Cerebellar cortex (tissue), 1 donor: Measurements from ENCODE around the gene PTPRG.

ENCODE experiments used
- DNase-seq: peaks from one replicate; pipeline ENCODE4 v3.0.0-alpha.2; 2015; ENCODE audit warnings: low spot score

Gene PTPRG

DNA sequence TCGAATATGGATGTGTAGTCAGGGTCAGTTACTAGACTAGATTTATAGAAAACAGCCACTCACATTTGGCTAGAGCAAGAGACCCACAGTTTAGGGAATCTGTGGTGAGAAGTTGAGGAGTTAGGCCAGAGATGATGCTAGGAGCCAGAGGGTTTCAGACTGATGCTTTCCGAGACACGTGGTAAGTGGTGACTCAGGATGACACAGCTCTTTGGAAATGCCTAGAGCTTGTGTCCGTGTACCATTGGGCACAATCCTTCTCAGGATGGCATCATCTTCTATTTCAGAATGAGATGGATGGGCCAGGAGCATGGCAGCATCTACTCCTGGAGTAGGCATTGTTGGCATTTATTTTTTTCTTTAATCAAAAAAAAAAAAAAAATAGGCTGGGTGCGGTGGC, 28.5 kb downstream of the PTPRG start:
- no peak for DNase-seq

DNA sequence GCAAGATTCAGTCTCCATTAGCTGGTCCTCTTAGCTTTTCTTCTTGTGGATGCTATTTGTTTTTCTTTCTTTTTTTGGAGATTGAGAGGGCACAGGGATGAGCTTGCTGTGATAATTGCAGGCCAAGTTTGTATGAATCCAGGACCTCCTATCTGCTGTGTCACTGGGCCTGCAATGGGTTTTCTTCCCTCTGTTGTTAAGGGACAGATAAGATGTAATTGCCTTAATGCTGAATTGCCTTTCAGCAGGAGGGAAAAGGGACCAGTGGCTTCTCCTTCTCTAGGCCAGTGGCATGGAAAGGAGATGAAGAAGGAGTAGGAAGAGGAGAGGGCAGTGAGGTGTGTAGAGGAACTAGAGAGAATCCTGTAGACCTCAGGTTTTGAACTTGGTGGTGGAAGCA, 29.9 kb downstream of the PTPRG start:
- DNase-seq: no peak

DNA sequence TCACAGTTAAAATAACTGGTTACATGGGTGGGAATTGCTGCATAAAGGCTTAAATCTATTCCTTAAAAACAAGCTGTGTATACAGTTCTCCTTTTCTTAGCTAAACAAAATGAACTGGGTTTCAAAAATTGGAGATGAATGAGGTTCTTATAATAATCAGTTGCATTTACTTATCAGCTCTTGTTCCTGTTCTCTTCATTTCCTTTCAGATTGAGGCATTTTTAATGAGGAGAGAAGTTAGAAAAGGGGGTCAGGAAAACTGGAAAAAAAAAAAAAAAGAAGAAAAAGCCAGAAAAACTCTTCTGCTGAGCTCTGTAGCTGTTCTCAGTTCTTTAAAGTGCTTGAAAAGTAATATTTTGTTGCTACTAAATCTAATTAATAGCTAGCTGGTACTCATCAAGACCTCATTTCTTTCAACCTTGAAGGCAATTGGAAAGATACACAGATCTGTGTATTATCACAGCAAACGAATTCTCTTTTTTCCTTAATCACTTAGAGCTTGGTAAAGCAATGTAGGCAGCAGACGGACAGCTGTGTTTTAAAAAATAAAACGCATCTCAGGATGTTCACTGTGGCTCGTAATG, 32.2 kb downstream of the PTPRG start:
- DNase-seq: no peak

DNA sequence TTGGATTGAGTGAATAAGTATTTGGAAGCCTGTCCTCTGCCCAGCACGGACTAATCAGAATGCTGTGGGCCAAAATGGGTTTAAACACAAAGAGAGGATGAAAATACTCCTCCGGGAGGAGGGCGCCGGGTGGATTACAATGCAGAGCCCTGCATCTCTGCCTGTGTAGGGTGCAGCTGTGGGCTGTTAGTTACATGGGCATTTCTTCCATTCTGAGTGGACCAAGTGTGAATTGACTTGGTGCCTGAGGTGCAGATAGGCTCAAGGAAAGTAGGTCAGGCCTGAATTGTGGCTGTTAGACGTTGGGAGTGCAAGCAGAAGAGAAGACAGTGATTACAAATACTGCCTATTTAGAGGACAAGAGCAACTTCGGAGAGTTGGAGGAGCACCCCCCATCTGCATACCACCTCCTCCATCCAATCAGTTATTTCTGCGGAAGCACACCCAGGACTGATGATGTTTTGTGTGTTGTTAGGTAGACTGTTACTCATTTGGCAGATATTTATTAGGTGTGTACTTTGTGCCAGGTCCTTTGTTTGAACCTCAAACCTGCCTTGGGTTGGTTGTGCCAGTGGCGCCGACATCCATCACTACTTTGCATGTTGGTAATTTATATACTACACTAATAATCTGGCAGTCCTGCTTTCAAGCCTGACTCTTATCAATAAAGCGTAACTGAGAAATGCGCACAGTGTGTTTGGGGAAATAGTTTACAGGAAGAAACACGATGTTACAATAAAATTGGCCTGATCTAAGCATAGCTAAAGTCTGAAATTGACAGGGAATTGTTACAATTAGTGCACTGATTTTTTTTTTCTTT, 33.0 kb downstream of the PTPRG start:
- DNase-seq: peak; percentile 64

DNA sequence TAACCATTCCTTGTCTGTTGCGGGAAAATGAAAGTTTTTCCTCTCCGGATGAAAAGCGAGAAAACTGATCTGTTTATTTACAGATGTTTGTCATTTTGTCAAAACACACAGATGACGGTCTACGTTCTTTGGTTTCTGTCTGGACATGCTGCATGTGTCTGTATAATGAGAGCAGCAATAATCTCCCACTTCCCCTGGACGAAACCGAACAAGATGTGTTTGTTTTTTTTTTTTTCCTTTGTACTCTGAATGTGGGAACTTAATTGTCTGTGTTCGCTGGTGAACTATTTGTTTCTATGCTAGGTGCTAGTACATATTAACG, 33.6 kb downstream of the PTPRG start:
- no peak for DNase-seq

DNA sequence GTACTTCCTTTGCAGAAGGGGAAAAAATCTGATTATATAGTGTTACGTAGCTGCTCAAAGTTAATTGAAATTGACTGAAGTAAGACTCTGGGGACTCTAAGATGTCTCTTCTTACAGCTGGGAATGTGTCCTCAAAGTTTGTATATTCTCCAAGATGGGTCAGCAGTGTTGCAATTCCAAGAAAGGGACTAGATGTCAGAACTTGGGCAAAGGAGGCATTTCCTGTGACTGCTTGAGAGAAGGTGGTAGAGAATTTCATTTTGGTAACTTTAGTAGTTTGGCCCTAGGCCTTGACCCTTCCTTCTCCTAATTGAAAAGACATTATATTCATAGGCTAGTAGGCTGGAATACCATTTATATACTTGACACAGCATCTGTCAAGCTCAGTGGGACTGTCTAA, 33.9 kb downstream of the PTPRG start:
- DNase-seq: no peak

DNA sequence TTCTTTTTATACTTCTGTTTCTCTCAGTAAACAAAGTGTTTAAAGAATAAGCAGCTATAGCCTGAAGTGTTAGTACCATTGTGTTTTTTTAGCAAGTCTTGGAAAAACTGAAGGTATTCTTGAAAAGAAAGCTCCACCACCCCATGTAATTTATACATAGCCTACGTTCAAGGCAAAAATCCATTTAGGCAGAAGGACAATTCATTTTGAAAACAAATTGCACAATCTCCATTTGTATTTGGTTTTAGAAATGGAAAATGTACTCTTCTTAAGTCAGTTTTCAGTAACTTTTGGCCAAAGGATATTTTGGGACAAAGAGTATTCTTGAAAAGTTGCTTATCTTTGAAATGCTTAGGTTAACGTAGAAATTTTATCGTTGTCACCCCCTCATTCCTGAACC, 34.5 kb downstream of the PTPRG start:
- DNase-seq: no peak

DNA sequence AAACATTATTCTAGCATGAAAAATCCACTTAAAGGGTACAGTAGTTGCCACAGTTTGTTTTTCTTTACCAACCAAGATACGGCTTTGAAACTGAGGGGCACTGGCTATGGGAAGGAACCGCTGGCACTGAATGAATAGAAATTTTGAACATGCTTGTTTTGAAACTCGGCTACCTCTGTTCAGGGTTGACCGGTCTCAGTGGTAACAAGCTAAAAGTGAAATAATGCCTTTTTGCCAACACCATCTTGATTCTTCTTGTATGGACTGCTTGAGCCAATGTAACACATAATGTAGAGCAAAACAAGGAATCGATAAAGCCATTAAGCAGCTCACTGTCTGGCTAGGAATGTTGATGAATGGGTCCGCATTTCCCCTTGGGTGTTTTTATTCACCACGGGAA, 36.5 kb downstream of the PTPRG start:
- no peak for DNase-seq

DNA sequence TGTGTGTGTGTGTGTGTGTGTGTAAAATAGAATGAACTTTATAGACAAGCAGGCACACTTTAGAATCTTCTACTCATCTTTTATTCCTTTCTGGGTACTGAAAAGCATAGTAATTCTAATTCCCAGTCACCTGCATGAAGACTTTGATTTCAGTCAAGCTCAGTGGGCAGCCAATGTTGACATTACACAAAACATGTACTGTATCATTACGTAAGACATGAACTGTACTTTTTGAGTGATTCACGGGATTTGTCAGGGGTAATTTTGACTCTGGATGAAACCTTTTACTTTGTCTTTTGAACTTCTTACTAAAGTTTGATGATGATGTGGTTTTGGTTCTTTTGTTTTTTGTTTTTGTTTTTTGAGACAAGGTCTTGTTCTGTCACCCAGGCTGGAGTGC, 38.8 kb downstream of the PTPRG start:
- no peak for DNase-seq

DNA sequence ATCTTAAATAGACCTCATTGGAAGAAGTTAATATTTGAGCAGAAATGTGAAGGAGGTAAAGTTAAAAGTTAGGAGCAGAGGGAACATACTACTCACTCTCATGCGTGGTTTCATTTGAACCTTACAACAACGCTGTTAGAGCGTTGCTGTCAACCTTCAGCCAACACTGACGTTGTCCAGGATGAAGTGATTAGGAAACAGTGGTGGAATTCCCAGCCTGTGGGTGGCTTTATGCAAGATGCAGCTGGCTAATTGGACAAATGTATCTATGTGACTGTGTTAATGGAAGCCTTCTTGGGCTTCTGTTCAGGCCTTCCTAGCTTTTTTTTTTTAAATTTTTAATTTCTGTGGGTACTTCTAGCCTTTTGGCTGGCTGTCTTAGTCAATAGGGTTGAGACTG, 40.5 kb downstream of the PTPRG start:
- DNase-seq: no peak

DNA sequence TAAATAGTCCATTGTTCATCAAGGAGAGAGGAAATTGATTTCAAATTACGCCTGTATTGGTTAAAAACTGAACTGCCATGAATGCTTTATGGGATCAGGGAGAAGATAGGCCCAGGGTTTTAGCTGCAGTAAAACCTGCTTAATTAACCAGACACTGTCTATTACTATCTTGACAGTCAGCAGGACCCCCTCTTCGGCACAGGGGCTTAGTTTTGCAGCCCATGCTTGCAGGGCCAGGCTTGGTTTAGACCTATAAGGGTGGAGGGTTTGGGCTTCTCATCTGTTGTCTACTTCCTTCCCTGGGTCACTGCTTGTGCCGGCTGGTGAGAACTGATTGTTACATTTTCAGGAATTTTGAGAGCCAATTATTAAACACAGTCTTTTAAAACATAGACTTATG, 41.1 kb downstream of the PTPRG start:
- no peak for DNase-seq

DNA sequence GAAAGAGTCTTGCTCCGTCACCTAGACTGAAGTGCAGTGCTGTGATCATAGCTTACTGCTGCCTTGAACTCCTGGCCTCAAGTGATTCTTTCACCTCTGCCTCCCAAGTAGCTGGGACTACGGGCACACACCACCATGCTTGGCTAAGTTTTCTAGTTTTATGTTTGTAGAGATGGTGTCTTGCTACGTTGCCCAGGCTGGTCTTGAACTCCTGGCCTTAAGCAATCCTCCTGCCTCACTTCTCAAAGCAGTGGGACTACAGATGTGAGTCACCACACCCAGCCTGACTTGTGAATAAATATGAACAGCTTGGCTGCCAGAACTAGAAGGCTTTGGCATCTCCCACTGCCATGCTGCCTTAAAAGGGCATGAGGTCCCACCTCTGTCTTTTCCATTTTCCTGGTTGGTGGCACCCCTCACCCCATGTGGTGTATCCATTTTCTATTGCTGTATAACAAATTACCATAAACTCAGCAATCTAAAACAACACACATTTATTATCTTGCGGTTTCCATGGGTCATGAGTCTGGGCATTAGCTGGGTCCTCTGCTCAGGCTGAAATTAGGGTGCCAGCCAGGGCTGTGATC, 44.3 kb downstream of the PTPRG start:
- no peak for DNase-seq

DNA sequence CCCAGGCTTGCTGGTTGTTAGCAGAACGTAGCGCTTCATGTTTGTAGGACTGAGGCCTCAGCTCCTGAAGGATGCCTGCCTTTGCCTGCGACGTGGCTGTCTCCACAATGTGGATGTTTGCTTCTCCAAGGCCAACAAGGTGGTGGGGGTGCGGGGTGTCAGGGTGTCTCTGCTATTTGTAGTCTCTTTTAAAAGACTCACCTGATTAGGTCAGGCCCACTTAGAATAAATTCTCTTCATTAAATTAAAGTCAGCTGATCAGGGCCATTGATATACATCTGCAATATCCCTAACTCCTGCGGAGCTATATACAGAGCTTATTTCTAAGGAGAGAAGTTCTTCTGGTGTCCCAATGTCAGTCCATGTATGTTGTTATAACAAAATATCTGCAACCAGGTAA, 44.8 kb downstream of the PTPRG start:
- no peak for DNase-seq

DNA sequence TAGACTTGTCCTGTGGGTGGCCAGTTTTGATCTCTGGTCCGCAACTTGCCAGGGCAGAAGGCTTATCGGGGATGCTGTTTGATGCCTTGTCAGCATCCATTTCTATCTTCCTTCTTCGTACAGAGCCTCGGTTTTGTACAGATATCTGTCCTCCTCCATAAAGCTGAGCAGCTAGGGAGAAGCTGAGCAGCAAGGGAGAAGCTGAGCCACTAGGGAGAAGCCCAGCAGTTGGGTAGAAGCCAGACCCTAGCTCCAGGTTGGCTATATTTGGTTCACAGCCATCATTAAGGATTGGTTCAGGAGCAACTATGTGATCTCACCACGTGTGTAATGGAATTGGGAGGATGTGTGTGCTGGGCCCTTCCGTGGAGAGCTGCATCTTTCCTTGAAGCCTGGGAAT, 46.7 kb downstream of the PTPRG start:
- no peak for DNase-seq

DNA sequence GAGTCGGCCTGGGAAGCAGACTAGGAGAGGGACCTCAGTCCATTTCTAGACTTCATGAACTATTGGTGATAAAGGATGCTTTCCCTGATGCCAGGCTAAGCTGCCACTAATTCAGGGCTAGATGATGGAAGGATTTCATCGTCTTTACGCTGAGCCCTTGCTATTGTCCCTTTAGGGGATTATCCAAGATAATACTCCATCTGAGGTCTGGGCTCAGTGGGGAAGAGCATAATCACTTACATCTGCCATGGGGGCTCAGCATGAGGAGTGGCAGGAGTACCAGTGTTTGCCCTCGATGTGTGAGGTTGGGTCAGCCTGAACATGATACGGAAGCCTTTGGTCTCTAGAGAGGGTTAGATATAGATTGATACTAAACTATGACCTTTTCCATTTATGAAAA, 47.3 kb downstream of the PTPRG start:
- DNase-seq: no peak

DNA sequence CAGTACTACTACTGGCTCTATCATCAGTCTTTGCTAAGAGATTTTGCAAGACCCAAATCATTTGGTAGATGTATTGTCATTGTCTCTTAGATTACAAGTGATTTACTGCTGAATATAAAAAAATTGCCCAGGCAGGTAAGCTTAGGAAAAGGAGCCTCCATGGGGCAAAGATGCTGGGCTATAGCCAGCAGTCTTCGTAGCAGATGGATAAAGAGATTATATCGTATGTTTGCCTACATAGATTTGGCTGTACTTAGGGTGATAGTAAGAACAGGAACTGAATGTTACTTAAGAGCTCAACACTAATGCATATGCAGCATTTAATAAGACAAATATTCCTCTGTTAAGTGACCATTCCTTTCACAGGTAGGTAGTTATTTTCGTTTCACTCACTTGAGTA, 48.9 kb downstream of the PTPRG start:
- DNase-seq: no peak

DNA sequence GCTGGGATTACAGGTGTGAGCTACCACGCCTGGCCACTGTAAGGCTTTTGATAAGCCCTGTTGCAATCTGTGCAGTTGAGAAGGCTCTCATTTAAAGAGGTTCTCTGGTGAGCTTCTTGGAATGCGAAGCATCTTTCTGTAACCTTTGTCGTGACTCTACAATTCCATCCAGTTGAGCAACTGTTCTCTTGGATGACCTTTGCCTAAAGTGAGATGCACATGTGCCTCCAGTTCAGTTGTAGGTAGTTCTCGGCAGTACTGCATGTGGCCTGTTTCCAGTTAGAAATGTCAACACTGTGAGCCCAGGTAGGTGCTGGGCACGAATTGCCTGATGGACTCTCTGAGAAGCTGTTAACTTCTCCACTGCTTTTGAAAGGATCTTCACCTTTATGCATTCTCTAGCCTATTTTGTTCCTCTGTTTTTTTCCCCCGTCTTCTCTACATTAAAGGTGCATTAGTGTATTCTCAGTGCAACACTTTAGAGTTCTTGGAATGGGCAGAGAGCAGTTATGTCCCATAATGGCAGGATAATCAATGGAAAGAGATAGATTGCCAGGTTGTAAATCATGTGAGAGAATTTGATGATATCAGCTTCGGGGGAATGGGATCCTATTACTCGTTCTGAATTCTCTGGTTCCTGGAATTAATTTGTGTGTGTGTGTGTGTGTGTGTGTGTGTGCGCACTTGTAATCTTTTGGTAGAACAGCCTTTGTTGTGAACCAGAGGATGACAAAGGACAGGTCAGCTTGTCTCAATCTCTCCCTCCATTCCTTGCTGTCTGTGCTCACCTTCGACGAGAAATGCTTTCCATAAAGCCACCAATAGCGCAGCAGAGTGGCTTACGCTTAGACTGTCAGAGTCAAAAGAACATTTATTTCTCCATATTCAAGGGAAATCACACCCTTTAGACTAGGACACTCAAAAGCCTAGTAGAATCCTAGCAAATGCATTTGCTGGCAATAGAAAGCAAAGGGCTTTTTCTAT, 51.1 kb downstream of the PTPRG start:
- no peak for DNase-seq

DNA sequence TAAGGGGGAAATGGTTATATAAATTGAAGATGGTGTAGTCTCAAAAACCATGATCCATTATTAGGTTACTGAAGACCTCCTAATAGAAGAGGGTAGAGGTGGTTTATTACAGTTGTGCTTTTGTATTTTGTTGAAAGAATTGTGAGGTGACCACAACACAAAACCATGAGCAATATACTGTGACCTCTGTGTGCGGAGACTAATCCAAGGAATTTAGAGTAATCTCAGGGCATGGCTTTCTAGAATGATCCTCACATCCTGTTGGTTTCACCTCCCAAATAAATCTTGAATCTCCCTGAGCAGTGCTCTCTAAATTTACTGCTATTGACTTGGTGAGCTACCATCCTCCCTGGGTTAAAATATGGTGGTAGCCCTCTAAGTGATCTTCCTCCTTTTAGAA, 52.3 kb downstream of the PTPRG start:
- no peak for DNase-seq

DNA sequence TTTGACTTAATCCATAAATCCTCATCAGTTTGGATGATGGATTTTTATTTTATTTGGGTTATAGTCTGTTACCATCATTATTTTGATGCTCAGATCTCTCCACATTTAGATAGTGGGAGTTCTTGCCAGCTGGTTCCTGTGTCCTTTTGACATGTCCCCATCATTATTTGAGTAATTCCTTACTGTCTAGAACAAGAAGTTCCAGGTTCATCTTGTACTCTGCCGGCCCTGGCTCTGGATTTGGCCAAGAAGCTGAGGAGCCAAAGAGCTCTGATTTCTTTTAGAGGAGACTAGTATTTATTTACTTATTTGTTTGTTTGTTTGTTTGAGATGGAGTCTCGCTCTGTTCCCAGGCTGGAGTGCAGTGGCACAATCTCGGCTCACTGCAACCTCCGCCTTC, 54.3 kb downstream of the PTPRG start:
- DNase-seq: no peak

DNA sequence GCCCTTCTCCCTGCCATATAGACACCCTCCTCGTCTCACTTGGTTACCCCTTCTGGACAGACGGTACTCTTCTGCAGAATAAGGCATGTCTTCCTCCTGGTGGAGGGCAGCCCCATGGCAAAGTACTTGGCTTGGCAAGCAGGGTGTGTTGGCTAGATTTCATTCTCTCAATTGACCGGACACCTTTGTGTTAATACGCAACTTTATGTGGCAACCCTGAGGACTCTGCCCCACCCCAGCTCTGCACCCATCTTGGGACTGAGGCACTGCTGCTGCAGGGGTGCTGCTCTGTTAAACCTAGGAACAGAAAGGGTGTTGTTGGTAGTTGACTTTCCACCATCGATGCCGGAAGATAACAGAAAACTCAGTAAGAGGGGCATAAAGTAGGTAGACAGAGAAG, 55.2 kb downstream of the PTPRG start:
- DNase-seq: no peak

DNA sequence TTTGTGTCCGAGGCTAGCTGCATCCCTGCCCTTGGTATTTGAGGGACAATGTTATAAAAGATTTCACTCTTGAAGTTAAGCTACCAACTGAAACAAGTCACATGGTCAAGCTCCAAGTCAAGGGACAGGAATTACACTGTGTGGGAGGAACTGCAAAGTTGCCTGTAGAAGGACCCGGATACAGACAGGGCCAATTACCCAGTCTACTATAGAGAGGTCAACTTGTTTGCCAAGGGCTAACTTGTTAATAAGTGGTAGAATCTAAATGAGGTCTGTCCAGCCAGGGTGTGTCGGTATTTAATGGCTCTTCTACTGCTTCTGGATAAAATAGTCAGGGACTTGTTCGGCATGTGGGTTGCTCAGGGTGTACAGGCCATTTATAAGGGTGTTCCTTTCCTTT, 55.7 kb downstream of the PTPRG start:
- DNase-seq: no peak

DNA sequence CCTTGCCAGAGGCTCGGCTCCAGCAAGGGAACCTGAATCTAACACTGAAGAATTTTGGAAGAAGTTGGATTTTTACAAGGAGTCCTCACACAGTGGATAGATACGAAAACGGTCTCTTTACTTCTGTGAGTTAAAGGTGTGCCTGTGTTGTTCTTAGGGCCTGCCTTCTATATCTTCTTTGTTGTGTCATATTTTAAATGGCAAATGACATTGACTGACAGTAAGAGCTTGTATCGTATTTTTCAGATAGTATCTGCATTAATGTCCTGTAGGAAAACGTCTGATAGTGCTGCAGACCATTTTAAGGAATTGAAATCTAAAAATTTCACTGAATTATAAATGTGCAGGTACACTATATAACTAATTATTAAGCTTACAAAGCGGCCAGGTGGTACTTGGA, 56.3 kb downstream of the PTPRG start:
- DNase-seq: no peak

DNA sequence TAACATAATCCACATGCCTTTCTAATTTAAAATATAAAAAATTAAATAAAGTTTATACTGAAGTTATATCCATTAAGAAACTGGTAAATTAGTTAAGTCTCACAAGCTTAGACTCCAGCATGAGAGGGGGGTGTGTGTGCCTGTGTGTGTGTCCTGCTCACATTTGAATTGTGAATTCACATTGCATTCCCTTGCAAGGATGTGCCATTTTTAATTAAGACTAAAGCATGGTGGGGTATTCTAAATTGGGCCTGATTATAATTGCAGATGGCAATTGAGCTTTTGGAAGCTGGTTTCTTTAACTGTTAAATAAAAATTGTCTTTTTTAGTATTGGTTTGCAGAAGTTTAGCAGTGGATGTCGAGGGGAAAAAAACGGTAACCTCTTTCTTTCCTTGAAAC, 56.9 kb downstream of the PTPRG start:
- no peak for DNase-seq
